DMS53 (cell line): Measurements from ENCODE around the gene HOMER1.

Experiments used
- DNase-seq: peaks from one replicate; lab custom pipeline; 2025; lab: John Stamatoyannopoulos, UW

The HOMER1 gene, protein sequence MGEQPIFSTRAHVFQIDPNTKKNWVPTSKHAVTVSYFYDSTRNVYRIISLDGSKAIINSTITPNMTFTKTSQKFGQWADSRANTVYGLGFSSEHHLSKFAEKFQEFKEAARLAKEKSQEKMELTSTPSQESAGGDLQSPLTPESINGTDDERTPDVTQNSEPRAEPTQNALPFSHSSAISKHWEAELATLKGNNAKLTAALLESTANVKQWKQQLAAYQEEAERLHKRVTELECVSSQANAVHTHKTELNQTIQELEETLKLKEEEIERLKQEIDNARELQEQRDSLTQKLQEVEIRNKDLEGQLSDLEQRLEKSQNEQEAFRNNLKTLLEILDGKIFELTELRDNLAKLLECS

GRCh38 chr5:79513704-79514390 is at the start of gene HOMER1:
HOMER1 (minus strand) TSS chr5:79514134; CDS start chr5:79512774, 1,360 bp downstream.
- DNase-seq = peak; percentile 92

GRCh38 chr5:79563247-79563590 is 49.3 kb upstream of the HOMER1 start:
- no peak for DNase-seq

DNA sequence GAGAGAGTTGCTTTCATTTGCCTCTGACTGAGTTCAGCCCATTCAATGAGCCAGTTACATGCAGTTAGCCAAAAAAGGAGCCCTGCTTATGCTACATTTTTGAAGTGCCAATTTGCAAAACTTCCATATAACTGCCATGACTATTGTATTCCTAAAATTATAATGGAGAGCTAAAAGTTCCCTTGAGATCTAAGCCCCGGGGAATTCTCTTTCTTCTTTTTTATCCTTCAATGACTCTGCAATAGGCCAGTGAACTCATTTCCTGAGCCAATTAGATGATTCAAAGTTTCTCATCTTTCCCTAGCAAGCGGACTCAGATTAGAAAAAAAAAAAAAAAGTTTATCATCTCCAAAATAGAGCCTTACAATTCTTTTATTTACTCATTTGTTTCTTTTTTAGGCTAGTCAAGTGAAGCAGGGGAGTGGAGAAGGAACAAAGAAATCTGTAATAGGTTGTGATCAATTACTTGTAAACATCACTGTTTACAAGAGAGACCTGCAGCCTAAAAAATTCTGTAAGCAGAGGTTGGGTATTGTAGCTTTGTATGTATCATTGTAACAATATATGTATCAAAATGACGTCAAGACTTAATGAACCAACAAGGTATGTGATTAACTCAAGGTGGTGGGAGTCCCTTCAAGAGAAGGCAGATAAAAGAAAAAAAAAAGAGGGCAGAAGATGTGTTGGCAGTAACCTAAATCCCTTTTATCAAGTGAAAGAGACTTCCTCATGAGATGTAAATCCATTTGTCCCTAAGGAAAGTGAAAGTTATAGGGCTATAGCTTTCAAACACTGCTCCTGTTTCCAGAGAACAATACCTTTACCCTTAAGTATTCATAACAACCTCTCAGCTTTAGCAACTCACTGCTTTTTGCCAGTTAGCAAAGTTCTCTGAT is 48.7 kb upstream of the HOMER1 start:
- DNase-seq = no peak

- no peak for DNase-seq
Observed at GRCh38 chr5:79561525-79561893, 47.6 kb upstream of the HOMER1 start.

GRCh38 chr5:79560771-79561524 is 47.0 kb upstream of the HOMER1 start:
- no peak for DNase-seq

DNA sequence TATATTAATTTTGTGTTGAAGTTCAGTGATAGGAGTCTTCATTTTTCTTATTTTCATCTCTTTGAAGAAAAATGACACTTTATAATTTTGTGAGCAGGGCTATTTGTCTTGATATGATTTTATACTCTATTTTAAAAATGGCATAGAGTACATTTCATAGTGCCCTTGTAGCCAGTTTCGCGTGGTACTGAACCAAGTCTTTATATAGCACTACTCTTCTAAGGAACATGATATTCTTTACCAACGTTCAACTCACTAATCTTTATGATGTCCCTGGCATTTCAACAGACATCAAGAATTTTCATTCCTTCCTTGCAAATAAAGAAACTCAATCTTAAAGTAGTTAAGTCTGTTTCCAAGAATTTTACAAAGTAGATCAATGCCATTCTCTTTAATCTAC is 41.5 kb upstream of the HOMER1 start:
- DNase-seq = no peak

DNA sequence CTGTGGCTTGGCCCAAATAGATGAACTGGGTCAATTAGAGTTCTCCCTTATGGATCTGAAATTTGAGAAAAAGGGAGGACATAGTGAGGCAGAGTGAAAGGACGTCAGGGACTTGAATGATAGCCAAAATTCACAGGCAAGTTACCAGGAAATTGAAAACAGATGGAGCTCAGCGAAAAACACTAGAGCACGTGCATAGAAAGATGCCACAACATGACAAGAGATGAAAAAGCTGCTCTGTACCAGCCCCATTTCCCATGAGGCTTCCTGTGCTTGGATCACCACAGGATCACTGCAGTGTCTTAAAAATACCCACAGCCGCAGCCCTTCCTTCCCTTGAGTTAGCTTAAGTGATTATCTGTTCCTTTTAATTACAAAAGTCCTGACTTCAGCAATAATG is 39.0 kb upstream of the HOMER1 start:
- no peak for DNase-seq

GRCh38 chr5:79547982-79548381 is 34.0 kb upstream of the HOMER1 start:
- DNase-seq = peak; percentile 82

DNA sequence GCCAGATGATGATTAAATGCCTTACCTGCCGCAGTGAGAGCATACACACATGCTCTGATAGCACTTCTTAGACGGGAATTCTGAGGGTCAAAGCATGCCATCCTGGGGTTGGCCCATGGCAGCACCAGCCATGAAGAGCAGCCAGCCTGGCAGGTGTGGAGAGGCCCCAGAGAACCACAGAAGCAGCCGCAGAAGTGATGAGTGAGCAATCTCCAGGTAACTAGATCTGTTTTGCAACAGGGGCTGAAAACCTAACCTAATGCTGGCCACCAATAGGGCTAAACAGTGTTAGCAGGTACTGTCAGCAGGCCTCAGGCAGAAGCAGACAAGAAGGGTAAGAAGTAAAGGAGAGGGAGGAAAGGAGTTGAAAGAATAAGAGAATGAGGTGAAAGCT is 33.5 kb upstream of the HOMER1 start:
- peak; percentile 65 for DNase-seq

GRCh38 chr5:79546782-79547428 is 33.0 kb upstream of the HOMER1 start:
- no peak for DNase-seq

DNA sequence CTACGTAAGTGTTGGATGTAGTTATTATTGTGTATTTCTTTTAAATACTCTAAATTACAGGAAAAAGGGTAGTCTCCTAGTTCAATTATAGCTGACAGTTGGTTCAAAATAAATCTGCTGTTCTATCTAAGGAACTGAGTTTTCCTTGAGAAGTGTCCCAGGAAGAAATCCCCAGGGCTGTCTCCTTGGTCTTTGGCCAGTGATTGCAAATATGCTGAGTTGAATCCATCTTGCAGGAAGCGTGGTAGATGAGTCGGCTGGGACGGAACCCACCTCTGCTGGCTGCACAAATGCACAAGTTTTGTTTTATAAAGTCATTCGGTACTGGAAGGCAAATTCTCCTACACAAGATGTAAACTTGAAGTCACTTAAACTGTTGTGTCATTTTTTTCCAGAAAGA is 30.2 kb upstream of the HOMER1 start:
- no peak for DNase-seq

DNA sequence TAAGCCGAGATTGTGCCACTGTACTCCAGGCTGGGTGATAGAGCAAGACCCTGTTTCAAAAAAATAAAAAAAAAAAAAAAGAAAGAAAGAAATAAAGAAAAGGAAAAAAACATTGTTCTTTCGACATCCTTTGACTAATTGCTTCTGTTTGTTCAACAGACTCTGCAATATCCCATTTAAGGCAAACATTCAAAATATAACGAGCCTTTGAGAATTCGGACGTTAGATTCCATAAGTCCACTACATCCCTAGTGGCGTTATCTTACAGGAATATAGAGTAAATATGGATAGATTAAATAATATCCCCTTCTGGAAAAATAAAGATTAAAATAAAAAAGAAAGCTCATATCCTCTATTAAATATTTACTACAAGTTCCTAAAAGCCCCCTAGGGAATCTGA is 27.0 kb upstream of the HOMER1 start:
- no peak for DNase-seq

DNA sequence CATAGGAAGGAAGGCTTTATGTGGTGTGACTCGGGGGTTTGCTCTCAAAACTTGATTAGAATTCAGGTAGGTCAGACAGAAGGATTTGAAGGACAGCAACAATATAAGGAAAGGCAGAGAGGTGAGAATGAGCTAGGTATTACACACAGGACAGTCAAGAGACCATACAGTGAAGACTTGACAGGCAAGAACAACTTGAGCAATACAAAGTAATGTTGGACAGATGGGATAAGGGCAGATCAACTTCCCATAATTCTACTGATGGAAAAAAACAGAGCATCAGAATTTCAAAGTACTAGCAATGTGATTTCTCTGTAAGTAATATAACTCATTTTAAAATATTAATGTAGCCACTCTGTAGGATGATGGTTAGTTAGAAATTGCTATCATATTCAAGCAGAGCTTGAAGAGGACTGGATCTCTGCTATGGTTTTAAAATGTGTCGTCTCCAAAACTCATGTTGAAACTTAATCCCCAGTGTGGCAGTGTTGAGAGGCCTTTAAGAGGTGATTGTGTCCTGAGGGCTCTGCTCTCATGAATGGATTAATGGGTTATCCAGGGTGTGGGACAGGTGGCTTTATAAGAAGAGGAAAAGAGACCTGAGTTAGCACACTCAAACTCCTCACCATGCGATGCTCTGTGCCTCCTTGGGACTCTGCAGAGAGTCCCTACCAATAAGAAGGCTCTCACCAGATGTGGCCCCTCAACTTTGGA is 22.4 kb upstream of the HOMER1 start:
- peak; percentile 30 for DNase-seq

GRCh38 chr5:79535477-79536192 is 21.7 kb upstream of the HOMER1 start:
- DNase-seq = peak; percentile 9

- no peak for DNase-seq
Observed at GRCh38 chr5:79529110-79529509, 15.2 kb upstream of the HOMER1 start.

GRCh38 chr5:79527431-79527830 is 13.5 kb upstream of the HOMER1 start:
- peak; percentile 20 for DNase-seq

- DNase-seq = no peak
Observed at GRCh38 chr5:79526928-79527327, 13.0 kb upstream of the HOMER1 start.

- no peak for DNase-seq
Observed at GRCh38 chr5:79526493-79526892, 12.6 kb upstream of the HOMER1 start.

GRCh38 chr5:79521156-79521555 is 7.2 kb upstream of the HOMER1 start:
- DNase-seq = no peak

GRCh38 chr5:79518718-79519117 is 4.8 kb upstream of the HOMER1 start:
- DNase-seq = peak; percentile 15
